CD4-positive, alpha-beta T cell (primary cell): ENCODE results near the gene PLEKHG3. TPM values are rescaled to one million over a fixed set of nuclear protein-coding genes. Genes with fewer than 3 reads are reported as not detected.

Source experiments
- ATAC-seq: fragments of 200-7000 bp; cut with Tn5 transposase; one replicate; pipeline ENCODE4 v1.10.0; 2022; ENCODE audit warnings: mild to moderate bottlenecking; ENCODE audit not compliant: poor library complexity
- CTCF ChIA-PET: fragments of 350-600 bp; sonication (Branson Sonifier 250); formaldehyde crosslinking; loops from one replicate; lab custom pipeline; 2021; ENCODE audit warnings: antibody characterized with exemption, inconsistent platforms; lab: Charles Lee
- POLR2A ChIA-PET: fragments of 350-600 bp; sonication (Branson Sonifier 250); formaldehyde crosslinking; loops from one replicate; lab custom pipeline; 2021; ENCODE audit warnings: antibody characterized with exemption, inconsistent platforms; lab: Charles Lee
- DNase-seq, 14 experiments: peaks; one replicate each; pipeline ENCODE4 v3.0.0-alpha.2; 2013 to 2020; ENCODE audit warnings: mixed read lengths in 2 of 14
- H3K27ac ChIP-seq, 2 donors: one replicate each; pipeline versions ENCODE4 v1.5.1 to v1.7.0; 2013; ENCODE audit warnings: low read length in 2 of 2, low read depth in 1 of 2, mild to moderate bottlenecking in 1 of 2
- H3K27me3 ChIP-seq, 2 experiments: 1 replicate in 1 of 2; 2 replicates in 1 of 2; pipeline versions ENCODE4 v1.6.1 to v1.7.0; 2013; ENCODE audit warnings: low read length in 2 of 2, control low read depth in 1 of 2, mild to moderate bottlenecking in 1 of 2, moderate library complexity in 1 of 2; ENCODE audit not compliant: insufficient read depth in 2 of 2, control insufficient read depth in 1 of 2
- H3K36me3 ChIP-seq: one replicate; pipeline ENCODE4 v1.6.1; 2013; ENCODE audit warnings: low read length, control low read depth; ENCODE audit not compliant: insufficient read depth
- H3K4me1 ChIP-seq: one replicate; pipeline ENCODE4 v1.6.1; 2013; ENCODE audit warnings: low read length, control low read depth; ENCODE audit not compliant: insufficient read depth
- H3K4me3 ChIP-seq: one replicate; pipeline ENCODE4 v1.5.1; 2013; ENCODE audit warnings: mild to moderate bottlenecking, low read length, moderate library complexity
- H3K9me3 ChIP-seq, 2 experiments: 1 replicate in 1 of 2; 2 replicates in 1 of 2; pipeline versions ENCODE4 v1.6.1 to v1.7.0; 2013; ENCODE audit warnings: low read length in 2 of 2, mild to moderate bottlenecking in 2 of 2, control low read depth in 1 of 2, moderate library complexity in 1 of 2; ENCODE audit not compliant: control insufficient read depth in 1 of 2, insufficient read depth in 1 of 2
- H3K27ac Mint-ChIP-seq: one replicate; pipeline ENCODE4 v1.8.0; 2020; ENCODE audit warnings: mixed read lengths
- H3K27me3 Mint-ChIP-seq: one replicate; pipeline ENCODE4 v1.8.0; 2021; ENCODE audit warnings: mixed read lengths
- H3K36me3 Mint-ChIP-seq: one replicate; pipeline ENCODE4 v1.8.0; 2021; ENCODE audit warnings: low read depth, mixed read lengths
- H3K4me1 Mint-ChIP-seq: one replicate; pipeline ENCODE4 v1.8.0; 2021; ENCODE audit warnings: low read depth, mixed read lengths
- H3K4me3 Mint-ChIP-seq: one replicate; pipeline ENCODE4 v1.8.0; 2020; ENCODE audit warnings: mild to moderate bottlenecking, mixed read lengths
- H3K9me3 Mint-ChIP-seq: one replicate; pipeline ENCODE4 v1.8.0; 2020; ENCODE audit warnings: mixed read lengths
- CTCF ChIP-seq: fragments of 200-600 bp; IDR thresholded peaks from one replicate; pipeline ENCODE4 v1.8.0; 2022; ENCODE audit warnings: antibody characterized with exemption, mild to moderate bottlenecking
- intact Hi-C, 2 experiments: fragments of 100-400 bp; cut with DNase I in 1 of 2; cut with micrococcal nuclease in 1 of 2; formaldehyde crosslinking; loops; one replicate each; pipeline versions ENCODE4 v1.15.1 to v1.9.0; 2023 to 2025; cut with DNase I, micrococcal nuclease
- total RNA-seq, 174 experiments: library from RNA in 2 of 174; stranded (reverse) in 2 of 174; gene quantifications; one replicate each; pipeline ENCODE4 v1.2.3 and lab custom pipeline; 2021 to 2026

The PLEKHG3 gene
- total RNA-seq, 2 experiments from 2014 or later: 12.1 to 13.3 TPM

- TF ChIP-seq CTCF: no peak
- CTCF ChIA-PET: no interaction called here
Observed at GRCh38 chr14:64753374-64753773, 49.1 kb downstream of the PLEKHG3 start.

GRCh38 chr14:64753999-64754398 is 49.8 kb downstream of the PLEKHG3 start:
- H3K4me3 ChIP-seq: no peak overlapping the region
- no peaks in the 10 kb centered on the region for H3K36me3 ChIP-seq
- H3K27me3 ChIP-seq: no peaks in the 10 kb centered on the region
- H3K4me1 ChIP-seq: peaks cover 64% of the 10 kb centered on the region
- ATAC-seq: no peak
- POLR2A ChIA-PET: no interaction called here
- peaks cover 0 to 15% of the 10 kb centered on the region in 2 experiments for H3K9me3 ChIP-seq
- no peak overlapping the region for H3K4me3 Mint-ChIP-seq
- no peak overlapping the region for H3K27ac ChIP-seq
- peaks cover 35% of the 10 kb centered on the region for H3K4me1 Mint-ChIP-seq
- no peaks in the 10 kb centered on the region for H3K9me3 Mint-ChIP-seq
- DNase-seq: no peak
- no peaks in the 10 kb centered on the region for H3K36me3 Mint-ChIP-seq
- intact Hi-C loops: no loop called here
- H3K27ac Mint-ChIP-seq: no peak overlapping the region
- CTCF ChIA-PET: no interaction called here
- H3K27me3 Mint-ChIP-seq: no peaks in the 10 kb centered on the region
- no peak for TF ChIP-seq CTCF

More at GRCh38 chr14:64753374-64753773, 49.1 kb downstream of the PLEKHG3 start:
- no peaks in the 10 kb centered on the region for H3K27me3 Mint-ChIP-seq
- peaks cover 0 to 15% of the 10 kb centered on the region in 2 experiments for H3K9me3 ChIP-seq
- H3K36me3 Mint-ChIP-seq: no peaks in the 10 kb centered on the region
- no peaks in the 10 kb centered on the region for H3K9me3 Mint-ChIP-seq
- H3K27ac ChIP-seq: no peak overlapping the region
- intact Hi-C loops: no loop called here
- peaks cover 30% of the 10 kb centered on the region for H3K4me1 Mint-ChIP-seq
- H3K4me3 Mint-ChIP-seq: no peak overlapping the region
- ATAC-seq (no peak), DNase-seq (no peak)
- POLR2A ChIA-PET: no interaction called here
- no peaks in the 10 kb centered on the region for H3K36me3 ChIP-seq
- peaks cover 57% of the 10 kb centered on the region for H3K4me1 ChIP-seq
- H3K27ac Mint-ChIP-seq: no peak overlapping the region
- H3K4me3 ChIP-seq: no peak overlapping the region
- H3K27me3 ChIP-seq: no peaks in the 10 kb centered on the region

GRCh38 chr14:64754685-64755084 is 50.5 kb downstream of the PLEKHG3 start:
- Histone ChIP-seq H3K27me3 (no peaks in the 10 kb centered on the region), H3K36me3 (no peaks in the 10 kb centered on the region), H3K4me3 (no peak overlapping the region), H3K27ac (peak overlapping the region in 1 of 2 donors; percentile 48), H3K9me3 (peaks cover 0 to 10% of the 10 kb centered on the region in 2 experiments), H3K4me1 (peaks cover 67% of the 10 kb centered on the region)
- Mint-ChIP-seq H3K27me3 (no peaks in the 10 kb centered on the region), H3K36me3 (no peaks in the 10 kb centered on the region), H3K4me1 (peaks cover 37% of the 10 kb centered on the region), H3K4me3 (no peak overlapping the region), H3K27ac (peak overlapping the region; percentile 87), H3K9me3 (no peaks in the 10 kb centered on the region)
- intact Hi-C loops: loop anchor here in 1 of 2 experiments (5.0 kb wide), 1 partner anchor 47 kb away; no protein-coding TSS in a partner anchor
- TF ChIP-seq CTCF: no peak
- ChIA-PET POLR2A (no interaction called here), CTCF (no interaction called here)
- DNase-seq (no peak), ATAC-seq (no peak)
